DMS 273 (cell line): ENCODE data around the gene PKNOX2.

Experiments used
- DNase-seq: peaks from one replicate; lab custom pipeline; 2025; ENCODE audit not compliant: unreplicated experiment; lab: John Stamatoyannopoulos, UW

PKNOX2 gene

GRCh38 chr11:125304136-125304535 is 139.6 kb downstream of the PKNOX2 start:
- peak; percentile 57 for DNase-seq

GRCh38 chr11:125304876-125305275 is 140.3 kb downstream of the PKNOX2 start:
- no peak for DNase-seq

GRCh38 chr11:125305345-125305744 is 140.8 kb downstream of the PKNOX2 start:
- no peak for DNase-seq

GRCh38 chr11:125306476-125306875 is 141.9 kb downstream of the PKNOX2 start:
- DNase-seq = no peak

GRCh38 chr11:125308246-125308645 is 143.7 kb downstream of the PKNOX2 start:
- DNase-seq = no peak

GRCh38 chr11:125312391-125312790 is 147.8 kb downstream of the PKNOX2 start:
- no peak for DNase-seq

GRCh38 chr11:125312812-125313211 is 148.3 kb downstream of the PKNOX2 start:
- peak; percentile 3 for DNase-seq

- DNase-seq = no peak
These were observed 149.0 kb downstream of the PKNOX2 start for GRCh38 chr11:125313271-125314219.

GRCh38 chr11:125314276-125315078 is 149.9 kb downstream of the PKNOX2 start:
- peak; percentile 57 for DNase-seq

- peak; percentile 75 for DNase-seq
These were observed 150.7 kb downstream of the PKNOX2 start for GRCh38 chr11:125315079-125315740.

GRCh38 chr11:125317416-125317815 is 152.9 kb downstream of the PKNOX2 start:
- DNase-seq = no peak

- DNase-seq = no peak
These were observed 155.1 kb downstream of the PKNOX2 start for GRCh38 chr11:125319649-125320048.

- DNase-seq = no peak
These were observed 156.0 kb downstream of the PKNOX2 start for GRCh38 chr11:125320347-125321076.

GRCh38 chr11:125322289-125322688 is 157.7 kb downstream of the PKNOX2 start:
- DNase-seq = no peak

- DNase-seq = no peak
These were observed 160.6 kb downstream of the PKNOX2 start for GRCh38 chr11:125325196-125325595.

- DNase-seq = no peak
These were observed 161.6 kb downstream of the PKNOX2 start for GRCh38 chr11:125326126-125326525.

GRCh38 chr11:125327518-125328224 is 163.1 kb downstream of the PKNOX2 start:
- no peak for DNase-seq

- DNase-seq = no peak
These were observed 163.7 kb downstream of the PKNOX2 start for GRCh38 chr11:125328225-125328580.

GRCh38 chr11:125329786-125330185 is 165.2 kb downstream of the PKNOX2 start:
- no peak for DNase-seq
